HepG2 (cell line): ENCODE measurements around the gene WNT4. TPM values are rescaled to one million over a fixed set of nuclear protein-coding genes. Genes with fewer than 3 reads are reported as not detected.

Source experiments
- ATAC-seq: fragments of 200-7000 bp; cut with Tn5 transposase; 3 replicates; pipeline ENCODE4 v1.9.1; 2020; ENCODE audit warnings: mild to moderate bottlenecking, moderate library complexity
- BruUV-seq: library from RNA; stranded (reverse); fragments of 400-500 nt; replicated peaks from 2 replicates; lab custom pipeline; 2021; lab: Mats Ljungman, UMichigan
- CTCF ChIA-PET: fragments of 300-600 bp; formaldehyde crosslinking; extraction: SDS; loops from one replicate; lab custom pipeline; 2021; ENCODE audit warnings: low total read pairs, inconsistent platforms, low intra/inter-chr PET ratio; lab: Yijun Ruan, JAX
- POLR2A ChIA-PET: fragments of 350-600 bp; sonication (Branson Sonifier 250); formaldehyde crosslinking; loops from one replicate; lab custom pipeline; 2020; ENCODE audit warnings: antibody characterized with exemption, inconsistent platforms; lab: Yijun Ruan, JAX
- DNase-seq: peaks from one replicate; pipeline ENCODE4 v3.0.0-alpha.2; 2015; ENCODE audit warnings: low spot score
- FAIRE-seq: peaks from 3 replicates; lab custom pipeline; 2011; peaks lifted over from hg19 to GRCh38; lab: Jason Lieb, UNC
- H2AFZ ChIP-seq: one replicate; pipeline ENCODE4 v1.6.1; 2011; ENCODE audit warnings: low read length, inconsistent platforms
- H3K27ac ChIP-seq: fragments of 300-600 bp; 3 replicates; pipeline ENCODE4 v1.8.0; 2011; ENCODE audit warnings: mixed run types, mild to moderate bottlenecking, mixed read lengths, low read length, inconsistent platforms; ENCODE audit not compliant: insufficient read depth; ENCODE audit errors: extremely low read length
- H3K27me3 ChIP-seq, 2 experiments: fragments of 200-600 bp in 1 of 2; 2 replicates in 1 of 2; 3 replicates in 1 of 2; pipeline versions ENCODE4 v1.6.0 to v1.8.0; 2011; ENCODE audit warnings: low read length in 2 of 2, mild to moderate bottlenecking in 2 of 2, moderate library complexity in 2 of 2, inconsistent platforms in 1 of 2; ENCODE audit not compliant: insufficient read depth in 2 of 2, control insufficient read depth in 1 of 2
- H3K36me3 ChIP-seq, 2 experiments: fragments of 200-600 bp in 1 of 2; replicated peaks in 1 of 2; 2 replicates in 1 of 2; 3 replicates in 1 of 2; pipeline versions ENCODE4 v1.5.1 to v1.8.0; 2011; ENCODE audit warnings: low read length in 2 of 2, inconsistent platforms in 1 of 2; ENCODE audit not compliant: insufficient read depth in 2 of 2, control insufficient read depth in 1 of 2
- H3K4me1 ChIP-seq: 2 replicates; pipeline ENCODE4 v1.5.1; 2012; ENCODE audit warnings: low read length, inconsistent platforms; ENCODE audit not compliant: insufficient read depth
- H3K4me2 ChIP-seq: 2 replicates; pipeline ENCODE4 v1.6.0; 2011; ENCODE audit warnings: low read depth, low read length, inconsistent platforms
- H3K4me3 ChIP-seq, 3 experiments: fragments of 200-600 bp in 1 of 3; sonication (generic), shearing (Covaris generic) in 1 of 3; replicated peaks in 1 of 3; 2 replicates each; pipeline ENCODE4 v1.5.1; 2011 to 2016; ENCODE audit warnings: low read length in 3 of 3, inconsistent platforms in 2 of 3, low read depth in 2 of 3, mild to moderate bottlenecking in 2 of 3, control low read depth in 1 of 3, mixed read lengths in 1 of 3; ENCODE audit not compliant: insufficient read depth in 1 of 3
- H3K79me2 ChIP-seq: one replicate; pipeline ENCODE4 v1.6.1; 2011; ENCODE audit warnings: low read length, inconsistent platforms; ENCODE audit not compliant: insufficient read depth
- H3K9ac ChIP-seq: 2 replicates; pipeline ENCODE4 v1.6.0; 2011; ENCODE audit warnings: mild to moderate bottlenecking, low read depth, low read length, inconsistent platforms; ENCODE audit not compliant: insufficient read depth
- H3K9me3 ChIP-seq: 2 replicates; pipeline ENCODE4 v1.5.1; 2012; ENCODE audit warnings: mild to moderate bottlenecking, low read length
- H4K20me1 ChIP-seq: 2 replicates; pipeline ENCODE4 v1.6.0; 2011; ENCODE audit warnings: inconsistent platforms, mild to moderate bottlenecking, low read length, moderate library complexity; ENCODE audit not compliant: insufficient read depth
- BRCA1 ChIP-seq: sonication (generic); formaldehyde crosslinking; IDR thresholded peaks from 2 replicates; pipeline ENCODE4 v1.4.0; 2020; ENCODE audit warnings: missing genetic modification reagents
- CBX1 ChIP-seq: IDR thresholded peaks from one replicate; pipeline ENCODE4 v1.6.1; 2016; ENCODE audit warnings: antibody characterized with exemption, low read depth
- CENPX ChIP-seq: sonication (generic); formaldehyde crosslinking; IDR thresholded peaks from 2 replicates; pipeline ENCODE4 v1.9.0; 2021; ENCODE audit warnings: mild to moderate bottlenecking, missing genetic modification reagents, moderate library complexity
- CSRNP1 ChIP-seq: sonication (generic); formaldehyde crosslinking; IDR thresholded peaks from 2 replicates; pipeline ENCODE4 v1.8.1; 2023; ENCODE audit warnings: mild to moderate bottlenecking, missing genetic modification reagents
- HIVEP1 ChIP-seq: sonication (generic); formaldehyde crosslinking; IDR thresholded peaks from 2 replicates; pipeline ENCODE4 v1.4.0; 2020; ENCODE audit warnings: mild to moderate bottlenecking, missing genetic modification reagents
- HOXA7 ChIP-seq: sonication (generic); formaldehyde crosslinking; IDR thresholded peaks from 2 replicates; pipeline ENCODE4 v1.8.1; 2022; ENCODE audit warnings: mild to moderate bottlenecking, missing genetic modification reagents, moderate library complexity
- KLF13 ChIP-seq: sonication (generic); formaldehyde crosslinking; IDR thresholded peaks from 2 replicates; pipeline ENCODE4 v1.4.0; 2020; ENCODE audit warnings: mild to moderate bottlenecking, missing genetic modification reagents
- NFATC3 ChIP-seq: sonication (generic); formaldehyde crosslinking; IDR thresholded peaks from 2 replicates; pipeline ENCODE4 v1.5.1; 2020; ENCODE audit warnings: mild to moderate bottlenecking, missing genetic modification reagents
- NR2F1 ChIP-seq, 2 experiments: fragments of 450-650 bp in 1 of 2; formaldehyde crosslinking in 1 of 2; IDR thresholded peaks; 2 replicates each; pipeline versions ENCODE4 v1.5.0 to v1.6.1; 2016 to 2020; ENCODE audit warnings: mild to moderate bottlenecking in 1 of 2, missing compliant biosample characterization in 1 of 2, missing genetic modification reagents in 1 of 2, moderate library complexity in 1 of 2
- PAF1 ChIP-seq: IDR thresholded peaks from 2 replicates; pipeline ENCODE4 v1.6.1; 2016; ENCODE audit warnings: missing genetic modification reagents, missing compliant biosample characterization
- SMYD3 ChIP-seq: sonication (generic); formaldehyde crosslinking; IDR thresholded peaks from 2 replicates; pipeline ENCODE4 v1.8.1; 2023; ENCODE audit warnings: mild to moderate bottlenecking, missing genetic modification reagents
- THAP7 ChIP-seq: sonication (generic); formaldehyde crosslinking; IDR thresholded peaks from 2 replicates; pipeline ENCODE4 v1.8.1; 2023; ENCODE audit warnings: mild to moderate bottlenecking, missing genetic modification reagents
- TRIM24 ChIP-seq: sonication (generic); formaldehyde crosslinking; IDR thresholded peaks from 2 replicates; pipeline ENCODE4 v1.8.0; 2022; ENCODE audit warnings: mild to moderate bottlenecking, missing genetic modification reagents
- ZNF251 ChIP-seq: sonication (generic); formaldehyde crosslinking; IDR thresholded peaks from 2 replicates; pipeline ENCODE4 v1.9.0; 2021; ENCODE audit warnings: mild to moderate bottlenecking, missing genetic modification reagents
- ZNF546 ChIP-seq: sonication (generic); formaldehyde crosslinking; conservative IDR thresholded peaks from 2 replicates; pipeline ENCODE4 v1.8.1; 2023; ENCODE audit warnings: mild to moderate bottlenecking, missing genetic modification reagents
- ZNF703 ChIP-seq: sonication (generic); formaldehyde crosslinking; IDR thresholded peaks from 2 replicates; pipeline ENCODE4 v1.5.1; 2020; ENCODE audit warnings: missing genetic modification reagents, mild to moderate bottlenecking, moderate library complexity, borderline replicate concordance
- ZNF746 ChIP-seq: sonication (generic); formaldehyde crosslinking; IDR thresholded peaks from 2 replicates; pipeline ENCODE4 v1.8.0; 2022; ENCODE audit warnings: mild to moderate bottlenecking, missing genetic modification reagents
- ZNF776 ChIP-seq: sonication (generic); formaldehyde crosslinking; IDR thresholded peaks from 2 replicates; pipeline ENCODE4 v1.4.0; 2020; ENCODE audit warnings: mild to moderate bottlenecking, missing genetic modification reagents
- ZSCAN25 ChIP-seq: sonication (generic); formaldehyde crosslinking; IDR thresholded peaks from 2 replicates; pipeline ENCODE4 v1.8.0; 2022; ENCODE audit warnings: mild to moderate bottlenecking, missing genetic modification reagents
- ZSCAN30 ChIP-seq: sonication (generic); formaldehyde crosslinking; IDR thresholded peaks from 2 replicates; pipeline ENCODE4 v1.5.0; 2020; ENCODE audit warnings: mild to moderate bottlenecking, missing genetic modification reagents
- ZSCAN9 ChIP-seq: IDR thresholded peaks from 2 replicates; pipeline ENCODE4 v1.6.1; 2016; ENCODE audit warnings: borderline replicate concordance
- WGBS: methylation state at CpG from one replicate; pipeline ENCODE4 v1.1.6; 2017; ENCODE audit warnings: low lambda C conversion rate; 5-methylcytosine and 5-hydroxymethylcytosine counted together
- in situ Hi-C: cut with HindIII; loops from 2 replicates; pipeline ENCODE4 v1.10.0; 2017; ENCODE audit warnings: low pct_unique_long_range_greater_than_20kb; ENCODE audit not compliant: extremely low pct_ligation_motif_present
- intact Hi-C: fragments of 100-400 bp; cut with micrococcal nuclease; formaldehyde crosslinking; loops from one replicate; pipeline ENCODE4 v1.10.0; 2022; ENCODE audit not compliant: unreplicated experiment
- polyA plus RNA-seq, 8 experiments: library from polyadenylated mRNA; depleted of rRNA in 3 of 8; stranded (reverse) in 7 of 8; unstranded in 1 of 8; fragments of >200 nt; fragmentation: Illumina TruSeq in 4 of 8; extraction: Trizol in 4 of 8; gene quantifications; 2 replicates each; pipeline versions ENCODE4 v1.2.1 to v1.2.3, GENCODE V29; 2011 to 2016; ENCODE audit warnings: low read depth in 4 of 8, missing spikeins in 1 of 8, mixed read lengths in 1 of 8; ENCODE audit not compliant: insufficient read depth in 1 of 8
- total RNA-seq, 5 experiments: library from RNA; depleted of rRNA; stranded (reverse); fragments of >200 nt; fragmentation: Illumina TruSeq; extraction: Trizol; gene quantifications; 2 replicates each; pipeline ENCODE4 v1.2.3, GENCODE V29; 2016; ENCODE audit warnings: low read depth in 1 of 5

The WNT4 gene
- total and polyA plus RNA-seq, 2 of the 13 experiments (the other 11 are each of a cell fraction or from before 2014, with no cell fraction given) = not detected

- Histone ChIP-seq H3K9me3 (no peaks in the 10 kb centered on the region), H3K27ac (no peak overlapping the region), H3K36me3 (peaks cover 11 to 35% of the 10 kb centered on the region in 2 experiments), H3K79me2 (no peaks in the 10 kb centered on the region), H3K4me3 (no peak overlapping the region), H3K27me3 (no peaks in the 10 kb centered on the region), H3K9ac (no peak overlapping the region), H4K20me1 (peaks cover 13% of the 10 kb centered on the region), H3K4me1 (no peaks in the 10 kb centered on the region), H2AFZ (no peak overlapping the region), H3K4me2 (no peak overlapping the region)
- whole genome bisulfite sequencing = 100% methylated on average over 7 of the region's 8 CpGs
- DNase-seq = no peak
- no peak for FAIRE-seq
- in situ Hi-C loops = no loop called here
- no peak for ATAC-seq
- POLR2A ChIA-PET = no interaction called here
- TF ChIP-seq CENPX (CRISPR knock-in tag) (no peak), ZNF703 (CRISPR knock-in tag) (no peak), ZSCAN30 (CRISPR knock-in tag) (no peak), BRCA1 (no peak), SMYD3 (CRISPR knock-in tag) (no peak), ZNF546 (CRISPR knock-in tag) (no peak), ZNF746 (CRISPR knock-in tag) (no peak), KLF13 (no peak), ZNF251 (CRISPR knock-in tag) (no peak), NFATC3 (CRISPR knock-in tag) (no peak)
- intact Hi-C loops = no loop called here
- CTCF ChIA-PET = no interaction called here
- no TSS peak for BruUV-seq
These were observed 40.9 kb downstream of the WNT4 start for GRCh38 chr1:22101995-22102394.

GRCh38 chr1:22101199-22101598 is 41.7 kb downstream of the WNT4 start:
- peaks cover 15 to 42% of the 10 kb centered on the region in 2 experiments for H3K36me3 ChIP-seq
- in situ Hi-C loops = no loop called here
- H3K9me3 ChIP-seq = no peaks in the 10 kb centered on the region
- H2AFZ ChIP-seq = no peak overlapping the region
- no peaks in the 10 kb centered on the region for H3K4me1 ChIP-seq
- BruUV-seq = no TSS peak
- ATAC-seq = no peak
- ChIA-PET POLR2A (no interaction called here), CTCF (no interaction called here)
- 86% methylated on average over 1 of the region's 1 CpG for WGBS
- no peak overlapping the region for H3K4me2 ChIP-seq
- no peaks in the 10 kb centered on the region for H3K79me2 ChIP-seq
- H3K27ac ChIP-seq = no peak overlapping the region
- H4K20me1 ChIP-seq = peaks cover 13% of the 10 kb centered on the region
- DNase-seq = no peak
- H3K4me3 ChIP-seq = no peak overlapping the region
- H3K9ac ChIP-seq = no peak overlapping the region
- intact Hi-C loops = no loop called here
- no peak for FAIRE-seq
- no peaks in the 10 kb centered on the region for H3K27me3 ChIP-seq
- no peak for TF ChIP-seq ZSCAN25 (CRISPR knock-in tag)
- no peak for TF ChIP-seq PAF1 (CRISPR knock-in tag)
- TF ChIP-seq TRIM24 (CRISPR knock-in tag) = no peak
- no peak for TF ChIP-seq CBX1
- TF ChIP-seq THAP7 = no peak
- no peak for TF ChIP-seq NR2F1 (CRISPR knock-in tag; IDR thresholded peaks at IDR 0.05)
- no peak for TF ChIP-seq HIVEP1 (CRISPR knock-in tag)
- TF ChIP-seq HOXA7 (CRISPR knock-in tag) = no peak
- TF ChIP-seq CSRNP1 (CRISPR knock-in tag) = no peak
- no peak for TF ChIP-seq ZNF776 (CRISPR knock-in tag)
- no peak for TF ChIP-seq ZSCAN9 (CRISPR knock-in tag)
